ENCODE measurements around the gene SORBS2.

DNA sequence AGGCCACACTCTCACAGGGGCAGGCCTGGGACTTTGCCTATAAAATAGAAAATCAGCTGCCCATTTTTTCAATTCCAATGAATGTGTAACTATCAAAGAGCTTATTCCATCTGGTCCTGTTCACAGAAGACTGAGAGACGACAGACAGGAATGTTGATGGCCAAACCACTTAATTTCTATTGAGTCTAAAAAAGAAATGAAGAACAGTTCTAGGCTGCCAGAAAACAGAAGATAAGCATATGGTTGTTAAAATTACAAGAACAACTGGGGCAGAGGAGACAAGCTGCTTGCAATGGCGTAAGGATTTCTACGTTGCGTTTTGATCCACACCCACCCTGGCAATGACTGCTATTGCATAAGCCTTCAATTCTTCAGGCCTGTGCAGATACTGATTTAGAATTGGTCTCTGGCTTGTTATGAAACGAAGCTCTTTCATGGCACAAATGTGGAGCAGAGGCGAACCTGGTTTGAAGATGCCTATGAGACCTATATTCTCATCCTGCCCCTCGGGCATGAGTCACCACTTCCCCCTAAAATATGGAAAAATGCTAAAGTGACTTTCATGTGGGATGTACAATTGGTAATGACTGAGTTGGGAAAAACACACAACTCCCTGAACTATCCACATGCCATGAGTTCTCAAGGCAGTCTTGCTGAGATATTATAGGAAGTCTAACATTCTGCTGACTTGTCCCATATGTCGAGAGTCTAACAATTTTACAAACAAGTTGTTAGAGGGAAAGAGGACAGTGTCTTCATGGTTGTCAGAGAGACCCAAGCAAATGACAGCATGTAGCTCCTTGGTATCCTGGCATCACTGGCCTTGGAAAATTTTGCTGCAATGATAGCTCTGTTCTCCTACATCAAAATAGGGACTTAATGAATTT is 37.9 kb upstream of the SORBS2 start:
- TF ChIP-seq EZH2 (IDR thresholded peaks at IDR 0.05; ENCODE audit: borderline replicate concordance, insufficient read depth, low read depth, low read length, poor library complexity, severe bottlenecking), result no peak
- TF ChIP-seq, protein P1, sequence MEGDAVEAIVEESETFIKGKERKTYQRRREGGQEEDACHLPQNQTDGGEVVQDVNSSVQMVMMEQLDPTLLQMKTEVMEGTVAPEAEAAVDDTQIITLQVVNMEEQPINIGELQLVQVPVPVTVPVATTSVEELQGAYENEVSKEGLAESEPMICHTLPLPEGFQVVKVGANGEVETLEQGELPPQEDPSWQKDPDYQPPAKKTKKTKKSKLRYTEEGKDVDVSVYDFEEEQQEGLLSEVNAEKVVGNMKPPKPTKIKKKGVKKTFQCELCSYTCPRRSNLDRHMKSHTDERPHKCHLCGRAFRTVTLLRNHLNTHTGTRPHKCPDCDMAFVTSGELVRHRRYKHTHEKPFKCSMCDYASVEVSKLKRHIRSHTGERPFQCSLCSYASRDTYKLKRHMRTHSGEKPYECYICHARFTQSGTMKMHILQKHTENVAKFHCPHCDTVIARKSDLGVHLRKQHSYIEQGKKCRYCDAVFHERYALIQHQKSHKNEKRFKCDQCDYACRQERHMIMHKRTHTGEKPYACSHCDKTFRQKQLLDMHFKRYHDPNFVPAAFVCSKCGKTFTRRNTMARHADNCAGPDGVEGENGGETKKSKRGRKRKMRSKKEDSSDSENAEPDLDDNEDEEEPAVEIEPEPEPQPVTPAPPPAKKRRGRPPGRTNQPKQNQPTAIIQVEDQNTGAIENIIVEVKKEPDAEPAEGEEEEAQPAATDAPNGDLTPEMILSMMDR (IDR thresholded peaks at IDR 0.05), result no peak
